ENCODE results near the gene PACSIN2.

The PACSIN2 gene

DNA sequence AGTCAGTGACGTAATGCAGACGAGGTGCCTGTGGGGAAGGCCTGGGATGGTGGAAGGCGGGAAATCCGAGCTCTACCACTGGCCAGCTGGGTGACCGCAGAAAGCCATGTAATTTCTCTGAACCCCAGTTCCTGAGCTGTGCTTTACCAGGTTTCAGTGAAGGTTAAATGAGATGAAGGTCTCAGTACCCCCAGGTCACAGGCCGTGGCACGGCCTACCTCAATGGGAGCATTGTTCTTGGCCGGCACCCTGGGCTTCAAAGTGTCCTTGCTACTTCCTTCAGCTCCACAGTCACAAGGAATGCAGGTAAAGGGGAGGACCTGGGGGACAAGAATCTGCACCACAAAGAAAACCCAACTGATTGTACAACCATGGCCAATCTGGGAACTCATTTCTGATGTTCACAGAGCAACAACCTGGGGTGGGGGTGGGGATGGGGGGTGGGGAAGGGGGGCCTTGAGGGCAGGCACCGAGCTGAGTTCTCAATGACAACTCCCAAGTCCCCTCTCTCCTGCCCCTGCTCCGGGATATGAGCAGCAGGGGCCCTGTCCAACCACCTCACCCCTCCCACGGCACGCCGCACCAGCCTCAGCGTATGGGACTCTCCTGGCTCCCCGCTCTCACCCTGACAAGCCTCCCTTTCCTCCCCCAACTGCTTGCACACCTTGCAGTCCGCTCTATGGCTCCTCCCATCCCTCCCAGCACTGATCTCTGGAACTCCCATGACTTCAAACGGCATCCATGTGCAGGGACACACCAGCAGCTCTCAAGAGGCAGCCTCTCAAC, 98.8 kb downstream of the PACSIN2 start:
- TF ChIP-seq, protein P1, sequence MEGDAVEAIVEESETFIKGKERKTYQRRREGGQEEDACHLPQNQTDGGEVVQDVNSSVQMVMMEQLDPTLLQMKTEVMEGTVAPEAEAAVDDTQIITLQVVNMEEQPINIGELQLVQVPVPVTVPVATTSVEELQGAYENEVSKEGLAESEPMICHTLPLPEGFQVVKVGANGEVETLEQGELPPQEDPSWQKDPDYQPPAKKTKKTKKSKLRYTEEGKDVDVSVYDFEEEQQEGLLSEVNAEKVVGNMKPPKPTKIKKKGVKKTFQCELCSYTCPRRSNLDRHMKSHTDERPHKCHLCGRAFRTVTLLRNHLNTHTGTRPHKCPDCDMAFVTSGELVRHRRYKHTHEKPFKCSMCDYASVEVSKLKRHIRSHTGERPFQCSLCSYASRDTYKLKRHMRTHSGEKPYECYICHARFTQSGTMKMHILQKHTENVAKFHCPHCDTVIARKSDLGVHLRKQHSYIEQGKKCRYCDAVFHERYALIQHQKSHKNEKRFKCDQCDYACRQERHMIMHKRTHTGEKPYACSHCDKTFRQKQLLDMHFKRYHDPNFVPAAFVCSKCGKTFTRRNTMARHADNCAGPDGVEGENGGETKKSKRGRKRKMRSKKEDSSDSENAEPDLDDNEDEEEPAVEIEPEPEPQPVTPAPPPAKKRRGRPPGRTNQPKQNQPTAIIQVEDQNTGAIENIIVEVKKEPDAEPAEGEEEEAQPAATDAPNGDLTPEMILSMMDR (IDR thresholded peaks at IDR 0.05), result no peak
- H3K27me3 ChIP-seq, result no peaks in the 10 kb centered on the region
- H3K4me1 ChIP-seq (ENCODE audit: control insufficient read depth in 1 of 2, insufficient read depth in 1 of 2, low read depth in 1 of 2, low read length in 1 of 2), result peaks cover 35 to 38% of the 10 kb centered on the region in 2 experiments
- H3K9me3 ChIP-seq, result no peaks in the 10 kb centered on the region
- H3K27ac ChIP-seq, result peak overlapping the region; percentile 23
- H3K36me3 ChIP-seq, result no peaks in the 10 kb centered on the region
- H3K4me3 ChIP-seq (ENCODE audit: low read depth in 1 of 2, low read length in 1 of 2), result no peak overlapping the region

DNA sequence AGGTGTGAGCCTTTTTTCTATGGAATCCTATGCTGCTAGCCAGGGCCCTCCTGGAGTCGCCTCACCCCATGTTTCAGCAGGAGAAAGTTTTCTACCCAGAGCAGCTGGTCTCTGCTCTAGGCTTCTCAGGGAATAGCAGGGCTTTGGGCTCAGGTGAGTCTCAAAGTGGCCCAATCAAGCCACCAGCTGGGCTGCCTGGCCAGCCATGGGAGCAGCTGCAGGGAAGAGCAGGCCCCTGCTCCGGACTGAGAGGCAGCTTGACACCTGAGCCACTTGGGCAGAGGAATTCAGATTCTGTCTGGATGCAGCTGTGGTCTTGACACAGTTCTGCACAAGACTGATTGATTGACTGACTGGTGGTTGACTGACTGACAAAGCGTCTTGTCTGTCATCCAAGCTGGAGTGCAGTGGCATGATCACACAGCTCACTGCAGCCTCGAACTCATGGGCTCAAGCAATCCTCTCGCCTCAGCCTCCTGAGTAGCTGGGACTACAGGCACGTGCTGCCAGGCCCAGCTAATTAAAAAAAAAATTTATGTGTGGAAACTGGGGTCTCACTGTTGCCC, 100.4 kb downstream of the PACSIN2 start:
- H3K4me3 ChIP-seq (ENCODE audit: low read depth in 1 of 2, low read length in 1 of 2), result no peak overlapping the region
- peaks cover 33 to 38% of the 10 kb centered on the region in 2 experiments for H3K4me1 ChIP-seq (ENCODE audit: control insufficient read depth in 1 of 2, insufficient read depth in 1 of 2, low read depth in 1 of 2, low read length in 1 of 2)
- peaks cover 11% of the 10 kb centered on the region for H3K36me3 ChIP-seq
- TF ChIP-seq, protein P1 (IDR thresholded peaks at IDR 0.05), result no peak
- H3K9me3 ChIP-seq, result no peaks in the 10 kb centered on the region
- no peaks in the 10 kb centered on the region for H3K27me3 ChIP-seq
- H3K27ac ChIP-seq, result peak overlapping the region; percentile 23

DNA sequence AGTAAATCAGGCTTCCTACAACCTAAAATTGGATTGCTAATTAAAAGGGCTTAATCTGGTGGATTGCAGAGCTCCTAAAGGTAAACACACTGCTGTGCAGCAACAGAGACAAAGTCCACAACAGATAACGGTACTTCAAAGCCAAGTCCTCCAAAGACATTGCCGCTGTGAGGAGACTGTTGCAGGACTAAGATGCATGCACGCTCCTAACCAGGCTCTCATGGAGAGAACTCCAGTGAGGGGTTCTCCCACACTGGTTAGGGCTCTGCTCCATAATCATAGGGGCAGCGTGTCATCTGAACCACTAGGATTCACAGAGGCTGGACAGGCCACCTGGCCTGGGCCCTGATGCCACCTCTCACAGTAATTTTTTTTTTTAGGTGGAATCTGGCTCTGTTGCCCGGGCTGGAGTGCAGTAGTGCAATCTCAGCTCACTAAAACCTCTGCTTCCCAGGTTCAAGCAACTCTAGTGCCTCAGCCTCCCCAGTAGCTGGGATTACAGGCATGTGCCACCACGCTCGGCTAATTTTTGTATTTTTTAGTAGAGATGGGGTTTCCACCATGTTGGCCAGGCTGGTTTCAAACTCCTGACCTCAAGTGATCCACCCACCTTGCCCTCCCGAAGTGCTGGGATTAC, 101.0 kb downstream of the PACSIN2 start:
- Histone ChIP-seq H3K4me1 (ENCODE audit: control insufficient read depth in 1 of 2, insufficient read depth in 1 of 2, low read depth in 1 of 2, low read length in 1 of 2) (peaks cover 33 to 38% of the 10 kb centered on the region in 2 experiments), H3K36me3 (peaks cover 17% of the 10 kb centered on the region), H3K27me3 (no peaks in the 10 kb centered on the region), H3K27ac (peak overlapping the region; percentile 36), H3K4me3 (ENCODE audit: low read depth in 1 of 2, low read length in 1 of 2) (no peak overlapping the region), H3K9me3 (no peaks in the 10 kb centered on the region)
- TF ChIP-seq, protein P1 (IDR thresholded peaks at IDR 0.05), result no peak

DNA sequence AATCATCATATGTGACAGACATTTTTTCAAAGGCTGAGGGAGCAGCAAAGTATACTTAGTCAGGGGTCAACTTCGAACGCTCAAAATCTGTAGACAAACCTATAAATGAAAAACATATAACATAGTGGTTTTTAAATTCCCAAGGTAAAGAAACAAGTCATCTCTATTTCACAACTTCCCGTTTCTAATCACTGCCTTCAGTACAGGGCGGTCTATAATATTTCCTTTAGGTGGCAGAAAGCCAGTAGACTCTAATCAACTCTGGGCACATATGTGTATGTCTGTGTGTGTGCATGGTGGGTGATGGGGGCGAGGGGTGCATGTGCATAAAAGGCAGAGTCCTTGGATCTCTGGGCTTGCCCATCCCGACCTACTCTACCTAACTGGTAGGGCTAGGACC, 102.9 kb downstream of the PACSIN2 start:
- no peaks in the 10 kb centered on the region for H3K9me3 ChIP-seq
- no peaks in the 10 kb centered on the region for H3K27me3 ChIP-seq
- H3K4me3 ChIP-seq (ENCODE audit: low read depth in 1 of 2, low read length in 1 of 2), result peak overlapping the region; percentile 33 to 49
- peaks cover 28 to 38% of the 10 kb centered on the region in 2 experiments for H3K4me1 ChIP-seq (ENCODE audit: control insufficient read depth in 1 of 2, insufficient read depth in 1 of 2, low read depth in 1 of 2, low read length in 1 of 2)
- peaks cover 27% of the 10 kb centered on the region for H3K36me3 ChIP-seq
- H3K27ac ChIP-seq, result peak overlapping the region; percentile 92
- TF ChIP-seq, protein P1 (IDR thresholded peaks at IDR 0.05), result peak; percentile 50

DNA sequence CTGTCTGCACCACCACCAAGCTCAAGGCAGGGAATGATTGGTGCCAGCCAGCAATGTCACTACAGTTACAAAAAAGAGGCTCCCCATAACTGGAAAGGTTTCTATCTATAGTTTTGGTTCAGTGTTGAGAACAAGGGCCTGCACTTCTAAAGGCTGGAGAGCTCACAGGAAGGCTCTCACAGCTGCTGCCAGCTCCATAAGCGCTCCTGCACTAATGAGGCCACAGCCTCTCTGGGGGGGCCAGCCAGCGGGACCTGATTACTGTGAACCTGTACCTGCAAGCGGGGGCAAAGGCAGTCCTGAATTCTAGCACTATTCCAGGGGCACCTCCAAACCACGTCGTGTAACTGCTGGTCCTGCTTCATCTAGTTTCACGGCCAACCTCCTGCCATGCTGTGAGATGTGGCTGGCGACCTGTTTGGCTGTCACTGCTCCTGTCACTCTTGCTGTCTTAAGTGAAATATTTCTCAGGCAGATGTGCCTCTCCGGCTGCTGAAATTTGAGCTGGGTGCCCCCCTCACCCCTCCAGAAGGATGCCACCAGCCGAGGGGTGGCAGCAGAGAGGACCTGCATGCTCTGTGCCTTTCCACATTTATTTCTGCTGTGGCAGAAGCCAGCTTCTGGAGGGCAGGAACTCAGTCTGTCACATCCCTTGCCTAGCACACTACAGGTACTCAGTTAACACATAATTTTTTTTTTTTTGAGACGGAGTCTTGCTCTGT, 104.6 kb downstream of the PACSIN2 start:
- peak overlapping the region; percentile 49 for H3K27ac ChIP-seq
- TF ChIP-seq, protein P1 (IDR thresholded peaks at IDR 0.05), result no peak
- no peaks in the 10 kb centered on the region for H3K27me3 ChIP-seq
- H3K36me3 ChIP-seq, result peaks cover 34% of the 10 kb centered on the region
- H3K9me3 ChIP-seq, result no peaks in the 10 kb centered on the region
- H3K4me3 ChIP-seq (ENCODE audit: low read depth in 1 of 2, low read length in 1 of 2), result no peak overlapping the region
- H3K4me1 ChIP-seq (ENCODE audit: control insufficient read depth in 1 of 2, insufficient read depth in 1 of 2, low read depth in 1 of 2, low read length in 1 of 2), result peaks cover 28 to 38% of the 10 kb centered on the region in 2 experiments
